Caki2 (cell line): ENCODE results near the gene BANF2. TPM values are rescaled to one million over a fixed set of nuclear protein-coding genes. Genes with fewer than 3 reads are reported as not detected.
"Not testable (repeated sequence)": the region's sequence is repeated elsewhere in the genome, so short reads cannot be mapped to it uniquely, and the experiment has no call there.

Experiments used
- DNase-seq: peaks from one replicate; pipeline ENCODE4 v3.0.0-alpha.2; 2015; ENCODE audit warnings: low read depth
- in situ Hi-C: cut with HindIII; loops from 2 replicates; pipeline ENCODE4 v1.10.0; 2016; ENCODE audit warnings: low sequenced_read_pairs, low pct_unique_long_range_greater_than_20kb, mixed read lengths
- total RNA-seq: library from RNA; depleted of rRNA; stranded (reverse); fragments of >200 nt; shearing (Covaris generic); gene quantifications from 2 replicates; pipeline ENCODE4 v1.2.3, GENCODE V29; 2014; ENCODE audit warnings: low replicate concordance; rRNA removed

Gene BANF2
- not detected in 2 replicates for total RNA-seq

DNA sequence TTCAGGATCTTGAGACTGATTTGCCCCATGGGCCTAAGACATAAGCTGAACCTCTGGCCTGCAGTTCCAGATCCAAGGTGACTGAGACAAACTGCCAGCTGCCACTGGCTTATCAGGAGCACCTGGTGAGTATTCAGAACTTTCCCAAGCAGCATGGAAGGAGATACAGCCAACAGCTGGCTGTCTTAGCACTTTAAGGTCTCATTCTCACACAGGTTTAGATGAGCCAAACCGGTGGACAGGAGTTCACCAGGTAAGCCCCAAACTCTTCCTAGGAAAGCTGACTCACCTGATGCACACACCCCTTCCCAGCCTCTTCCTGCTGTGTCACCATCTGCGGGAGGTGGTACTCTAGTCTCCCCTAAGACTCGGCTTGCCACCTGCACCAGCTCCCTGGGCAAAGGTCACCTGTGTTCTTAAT is at the start of gene BANF2:
Gene BANF2, plus strand, starts transcription at position 36 of the 421 bp plus-strand sequence. CDS start 25,060 bp downstream, outside the sequence.
- DNase-seq = no peak
- in situ Hi-C loops = no loop called here

- no peak for DNase-seq
- in situ Hi-C loops = no loop called here
Observed at GRCh38 chr20:17650301-17651128, 49.3 kb upstream of the BANF2 start.

DNA sequence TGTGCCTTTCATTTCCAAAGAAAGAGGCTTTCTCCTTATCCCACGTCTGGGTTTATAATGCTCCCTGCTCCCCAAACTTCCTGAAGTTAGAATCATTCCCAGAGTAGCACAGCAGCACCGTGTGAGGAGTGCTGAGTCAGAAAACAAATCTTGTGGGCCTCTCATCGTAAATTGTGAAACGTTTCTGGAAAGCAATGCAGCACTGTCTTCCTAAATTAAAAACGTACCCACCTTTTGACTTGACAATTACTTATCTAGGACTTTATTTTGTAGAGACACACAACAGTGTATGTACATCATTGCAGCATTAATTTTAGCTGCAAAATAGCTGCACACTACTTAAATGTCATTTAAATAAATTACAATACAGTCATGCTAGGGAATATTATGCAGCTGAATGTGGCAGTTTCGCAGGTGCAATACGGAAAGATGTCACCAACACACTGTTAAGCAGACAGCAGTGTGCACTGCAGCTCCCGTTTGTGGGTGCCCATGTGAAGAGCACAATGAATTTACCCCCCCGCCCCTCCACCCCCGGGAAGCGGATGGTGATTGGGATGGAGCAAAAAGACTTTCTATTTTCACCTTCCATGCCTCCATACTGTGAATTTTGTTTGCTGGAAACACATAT is 48.5 kb upstream of the BANF2 start:
- in situ Hi-C loops = no loop called here

DNA sequence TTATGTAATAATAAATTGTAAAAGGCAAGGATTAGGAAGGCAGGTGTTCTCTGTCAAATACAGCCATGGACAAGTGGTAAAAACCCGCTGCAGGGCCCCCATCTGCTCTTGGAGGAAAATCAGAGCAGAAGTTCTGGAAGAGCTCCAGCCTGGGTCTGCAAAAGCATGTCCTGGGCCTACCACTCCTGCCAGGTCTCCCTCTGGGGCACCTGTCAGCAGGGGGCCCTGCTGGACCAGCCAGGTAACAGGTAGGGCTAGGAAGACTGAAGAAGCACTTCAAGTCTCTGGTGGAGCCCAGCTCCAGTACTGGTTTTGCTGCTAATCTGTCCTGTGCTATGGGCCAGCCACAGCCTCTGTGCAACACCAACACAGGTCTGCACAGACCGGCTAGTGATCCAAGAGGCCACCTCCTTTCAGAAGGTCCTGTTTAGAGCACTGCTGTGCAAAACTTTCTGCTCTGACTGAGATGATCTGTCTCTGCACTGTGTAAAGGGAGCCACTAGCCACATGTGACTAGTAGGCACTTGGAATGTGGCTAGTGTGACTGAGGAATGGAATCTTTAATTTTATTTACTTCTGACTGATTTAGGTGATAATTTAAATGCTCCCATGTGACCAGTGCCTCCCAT is 47.9 kb upstream of the BANF2 start:
- in situ Hi-C loops = no loop called here
- DNase-seq = no peak

More for the DNA sequence above, 48.5 kb upstream of the BANF2 start:
- DNase-seq = no peak

DNA sequence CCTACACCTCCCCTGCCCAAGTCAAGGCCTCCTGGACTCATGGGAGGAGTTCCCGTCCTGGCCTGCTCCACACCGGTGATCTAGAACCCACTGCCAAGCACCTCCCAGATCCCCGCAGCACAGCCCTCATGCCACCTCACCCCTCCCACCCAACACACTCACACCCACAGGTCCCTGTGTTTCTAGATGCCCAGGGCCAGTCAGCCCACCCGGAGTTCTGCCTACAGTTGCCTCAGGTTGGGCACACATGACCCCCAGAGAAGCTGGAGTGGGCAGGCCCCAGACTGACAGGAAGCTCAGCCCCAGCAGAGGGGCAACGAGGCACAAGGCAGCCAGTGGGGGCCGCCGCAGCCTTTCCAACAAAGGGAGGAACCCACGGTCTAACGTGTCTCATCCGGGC is 47.4 kb upstream of the BANF2 start:
- DNase-seq = no peak
- in situ Hi-C loops = no loop called here

GRCh38 chr20:17653835-17654648 is 45.7 kb upstream of the BANF2 start:
- DNase-seq = no peak
- in situ Hi-C loops = no loop called here

DNA sequence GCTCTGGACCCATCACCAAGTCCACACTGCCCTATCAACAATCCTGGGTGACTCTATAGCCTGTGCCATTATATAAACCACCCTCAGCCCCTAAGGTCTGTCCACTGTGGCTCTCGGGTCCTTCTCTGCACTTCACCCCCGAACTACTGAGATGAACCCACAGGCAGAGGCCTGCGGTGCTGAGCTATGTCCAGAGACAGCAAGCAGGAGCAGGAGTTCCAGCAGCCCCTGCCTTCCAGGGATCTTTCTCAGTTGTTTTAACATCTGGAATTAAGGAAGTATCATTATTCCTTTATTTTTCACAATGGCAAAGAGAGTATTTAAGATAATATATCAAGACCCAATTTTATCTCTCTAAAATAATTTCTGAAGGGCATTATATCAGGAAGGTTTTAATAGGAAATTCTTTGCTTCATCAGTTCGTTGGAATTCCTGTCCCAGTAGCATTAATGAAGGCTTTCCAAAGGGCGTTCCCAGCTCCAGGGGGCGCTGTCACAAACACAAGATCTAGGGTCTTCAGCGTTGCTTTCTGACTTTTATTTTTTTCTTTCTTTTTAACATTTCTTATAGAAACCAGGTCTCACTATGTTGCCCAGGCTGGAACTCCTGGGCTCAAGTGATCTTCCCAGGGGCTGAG is 45.0 kb upstream of the BANF2 start:
- no peak for DNase-seq
- in situ Hi-C loops = no loop called here

GRCh38 chr20:17655286-17655651 is 44.5 kb upstream of the BANF2 start:
- in situ Hi-C loops = no loop called here
- no peak for DNase-seq

DNA sequence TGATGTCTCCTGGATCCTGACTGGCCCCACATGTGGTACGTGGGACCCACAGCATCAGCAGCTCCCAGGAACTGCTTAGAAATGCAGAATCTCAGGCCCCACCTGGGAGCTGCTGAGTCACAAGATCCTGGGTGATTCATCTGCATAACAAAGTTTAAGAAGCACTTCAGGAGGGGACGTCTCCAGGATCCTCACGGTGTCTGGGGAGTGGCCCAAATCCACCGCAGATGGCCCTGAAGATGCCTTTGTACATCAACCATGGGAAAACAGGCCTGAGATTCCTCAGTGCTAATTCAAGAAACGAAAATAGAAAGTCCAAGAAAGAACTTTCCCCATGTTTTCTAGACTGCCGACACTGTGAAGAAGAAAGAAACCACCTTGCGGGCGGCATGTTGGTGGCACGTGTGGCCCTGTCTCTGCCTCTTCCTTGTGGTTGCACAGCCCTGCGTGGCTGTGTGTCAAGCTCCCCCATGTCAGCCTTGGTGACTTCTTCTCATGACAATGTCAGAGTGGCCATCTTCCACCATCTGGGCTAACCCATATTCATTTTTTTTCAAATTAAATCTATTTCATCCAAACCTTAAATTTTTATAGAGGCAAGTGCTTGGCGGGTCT is 43.8 kb upstream of the BANF2 start:
- in situ Hi-C loops = no loop called here
- no peak for DNase-seq

DNA sequence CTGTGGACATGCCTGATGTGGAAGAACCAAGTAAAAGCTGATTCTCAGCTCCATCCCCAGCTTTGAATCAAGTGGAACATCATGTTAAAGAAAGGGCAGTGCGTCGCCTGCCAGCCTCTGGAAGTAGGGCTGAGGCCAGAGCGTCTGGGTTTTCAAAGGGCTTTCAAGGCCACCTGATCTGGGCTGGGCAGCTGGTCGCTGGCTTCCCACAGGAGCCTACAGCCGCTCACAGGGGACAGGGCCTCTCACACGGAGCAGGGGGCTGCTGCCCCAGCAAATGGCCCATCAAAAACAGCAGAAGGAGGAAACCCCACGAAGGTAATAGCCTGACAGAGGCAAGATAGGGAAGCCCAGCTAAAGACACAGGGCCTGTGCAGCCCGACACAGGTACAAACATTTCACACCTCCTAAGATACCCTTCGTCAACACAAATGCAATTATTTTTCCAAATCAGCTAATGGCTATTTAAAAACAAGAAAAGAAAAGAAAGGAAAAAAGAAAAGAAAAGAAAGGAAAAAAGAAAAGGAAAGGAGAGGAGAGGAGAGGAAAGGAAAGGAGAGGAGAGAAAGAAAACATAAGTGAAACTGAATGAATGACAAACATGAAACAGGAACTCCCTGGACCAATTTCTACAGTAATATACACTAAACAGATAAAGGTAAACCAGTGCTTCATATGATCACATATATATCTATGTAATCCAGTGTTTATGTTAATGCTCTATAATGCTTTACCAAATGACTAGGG is 42.5 kb upstream of the BANF2 start:
- no peak for DNase-seq
- in situ Hi-C loops = no loop called here

GRCh38 chr20:17657898-17658647 is 41.7 kb upstream of the BANF2 start:
- DNase-seq = no peak
- in situ Hi-C loops = no loop called here

GRCh38 chr20:17658648-17658993 is 41.1 kb upstream of the BANF2 start:
- in situ Hi-C loops = no loop called here
- no peak for DNase-seq

DNA sequence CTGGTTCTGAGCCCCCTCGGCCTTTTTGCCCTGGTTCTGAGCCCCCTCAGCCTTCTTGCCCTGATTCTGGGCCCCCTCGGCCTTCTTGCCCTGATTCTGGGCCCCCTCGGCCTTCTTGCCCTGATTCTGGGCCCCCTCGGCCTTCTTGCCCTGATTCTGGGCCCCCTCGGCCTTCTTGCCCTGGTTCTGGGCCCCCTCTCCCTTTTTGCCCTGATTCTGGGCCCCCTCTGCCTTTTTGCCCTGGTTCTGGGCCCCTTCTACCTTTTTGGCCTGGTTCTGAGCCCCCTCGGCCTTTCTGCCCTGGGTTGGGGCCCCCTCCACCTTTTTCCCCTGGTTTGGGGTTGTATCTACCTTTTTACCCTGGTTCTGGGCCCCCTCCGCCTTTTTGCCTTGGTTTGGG is 40.4 kb upstream of the BANF2 start:
- DNase-seq, in situ Hi-C loops: not testable (repeated sequence)

GRCh38 chr20:17659801-17660200 is 40.0 kb upstream of the BANF2 start:
- DNase-seq = no peak
- in situ Hi-C loops = no loop called here

DNA sequence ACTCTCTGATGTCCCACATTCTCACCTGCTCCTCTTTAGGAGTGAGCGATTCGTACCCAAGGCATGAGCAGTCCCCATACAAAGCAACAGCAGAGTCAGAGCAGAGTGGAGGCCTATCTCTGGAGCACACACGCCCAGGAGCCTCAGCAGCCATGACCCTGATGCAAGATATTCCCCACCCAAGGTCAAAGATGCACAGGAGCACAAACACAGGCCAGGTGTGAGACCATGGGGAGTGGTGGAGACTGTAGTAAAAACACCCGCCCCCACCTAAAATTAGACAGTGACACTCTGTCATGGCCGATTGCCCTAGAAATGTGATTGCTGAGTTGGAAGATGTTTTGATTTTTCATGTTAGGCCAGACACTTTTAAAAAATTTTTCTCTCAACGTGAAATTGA is 39.1 kb upstream of the BANF2 start:
- DNase-seq = no peak
- in situ Hi-C loops = no loop called here

DNA sequence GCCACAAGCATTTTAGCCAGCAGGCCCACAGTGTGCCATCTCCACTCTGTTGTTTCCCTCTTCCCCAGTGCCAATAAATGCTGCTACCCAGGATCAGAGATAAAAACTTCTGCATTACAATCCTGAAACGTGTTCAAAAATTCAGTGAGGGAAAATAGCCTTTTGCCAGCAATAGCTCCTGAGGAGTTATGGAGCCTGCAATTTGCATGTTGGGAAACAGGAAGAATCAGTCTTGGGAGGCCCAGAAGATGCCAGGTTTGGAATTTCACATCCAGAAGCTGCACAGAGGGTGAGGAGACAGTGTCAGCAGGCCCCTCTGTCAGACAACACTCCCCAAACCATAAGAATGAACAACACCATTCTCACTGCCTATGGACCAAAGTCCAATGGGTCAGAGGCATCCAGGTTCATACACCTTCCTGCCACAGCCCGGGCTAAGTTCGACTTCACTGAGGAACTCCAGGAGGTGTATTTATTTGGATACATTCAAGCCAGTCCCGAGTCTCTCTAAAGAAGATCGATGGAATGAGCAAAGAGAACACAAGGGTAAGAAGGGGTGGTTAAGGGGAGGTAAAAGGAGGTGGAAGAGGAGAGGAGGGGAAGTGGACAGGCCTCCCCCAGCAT is 38.5 kb upstream of the BANF2 start:
- in situ Hi-C loops = no loop called here
- DNase-seq = no peak
